HAP-1 (cell line): ENCODE measurements around the gene INPP5A.
A peak's percentile ranks its signal among the peaks of the same experiment; 100 is the strongest.
"Not testable (repeated sequence)": the region's sequence is repeated elsewhere in the genome, so short reads cannot be mapped to it uniquely, and the experiment has no call there.

ENCODE experiments used
- DNase-seq, 2 experiments: peaks; one replicate each; pipeline ENCODE4 v3.0.0-alpha.2; 2016 to 2020; ENCODE audit warnings: low spot score in 2 of 2
- H3K27me3 ChIP-seq: fragments of 250-450 bp; sonication (Bioruptor Pico); 2 replicates; pipeline ENCODE4 v1.5.1; 2020; ENCODE audit warnings: low read depth, mild to moderate bottlenecking, moderate library complexity
- H3K36me3 ChIP-seq: fragments of 250-450 bp; sonication (Bioruptor Pico); replicated peaks from 2 replicates; pipeline ENCODE4 v1.5.1; 2020; ENCODE audit warnings: mild to moderate bottlenecking
- H3K4me1 ChIP-seq: fragments of 250-450 bp; sonication (Bioruptor Pico); 2 replicates; pipeline ENCODE4 v1.5.1; 2020; ENCODE audit warnings: mild to moderate bottlenecking
- H3K4me3 ChIP-seq: fragments of 250-450 bp; sonication (Bioruptor Pico); 2 replicates; pipeline ENCODE4 v1.5.1; 2020; ENCODE audit warnings: mild to moderate bottlenecking, moderate library complexity
- H3K9me3 ChIP-seq: fragments of 250-450 bp; sonication (Bioruptor Pico); 2 replicates; pipeline ENCODE4 v1.5.1; 2020; ENCODE audit warnings: mild to moderate bottlenecking, moderate library complexity
- in situ Hi-C: fragments of 300-500 bp; cut with MboI; formaldehyde crosslinking; loops from 3 replicates; pipeline ENCODE4 v1.14.3; 2020; ENCODE audit warnings: low sequenced_read_pairs, inconsistent platforms, mixed read lengths

The INPP5A gene

GRCh38 chr10:132548106-132548823 lies 10.7 kb downstream of the INPP5A start:
- Histone ChIP-seq H3K4me3 (no peak overlapping the region), H3K36me3 (no peaks in the 10 kb centered on the region; the same call in 1 of the 2 replicates), H3K4me1 (no peaks in the 10 kb centered on the region), H3K9me3 (no peaks in the 10 kb centered on the region), H3K27me3 (no peaks in the 10 kb centered on the region)
- in situ Hi-C loops, result no loop called here
- no peak for DNase-seq

GRCh38 chr10:132548869-132549268 lies 11.3 kb downstream of the INPP5A start:
- Histone ChIP-seq H3K9me3 (no peaks in the 10 kb centered on the region), H3K36me3 (no peaks in the 10 kb centered on the region), H3K27me3 (no peaks in the 10 kb centered on the region), H3K4me3 (no peak overlapping the region), H3K4me1 (no peaks in the 10 kb centered on the region)
- DNase-seq, result peak in 1 of 2 experiments; percentile 4
- in situ Hi-C loops, result no loop called here

- no peaks in the 10 kb centered on the region for H3K4me1 ChIP-seq
These were observed 11.8 kb downstream of the INPP5A start for GRCh38 chr10:132549371-132549770.

GRCh38 chr10:132550366-132551092 lies 12.9 kb downstream of the INPP5A start:
- Histone ChIP-seq H3K27me3 (no peaks in the 10 kb centered on the region), H3K9me3 (no peaks in the 10 kb centered on the region), H3K4me3 (no peak overlapping the region), H3K4me1 (no peaks in the 10 kb centered on the region), H3K36me3 (no peaks in the 10 kb centered on the region)
- in situ Hi-C loops, result no loop called here
- DNase-seq, result peak in 1 of 2 experiments; percentile 3

More at GRCh38 chr10:132549371-132549770, 11.8 kb downstream of the INPP5A start:
- in situ Hi-C loops, result no loop called here
- no peaks in the 10 kb centered on the region for H3K9me3 ChIP-seq
- H3K4me3 ChIP-seq, result no peak overlapping the region
- no peaks in the 10 kb centered on the region for H3K27me3 ChIP-seq
- H3K36me3 ChIP-seq, result no peaks in the 10 kb centered on the region
- DNase-seq, result peak in 1 of 2 experiments; percentile 4

GRCh38 chr10:132551093-132551807 lies 13.7 kb downstream of the INPP5A start:
- H3K4me1 ChIP-seq, result no peaks in the 10 kb centered on the region
- in situ Hi-C loops, result no loop called here
- DNase-seq, result peak in 1 of 2 experiments; percentile 4
- H3K9me3 ChIP-seq, result no peaks in the 10 kb centered on the region
- H3K36me3 ChIP-seq, result no peaks in the 10 kb centered on the region
- H3K4me3 ChIP-seq, result no peak overlapping the region
- H3K27me3 ChIP-seq, result no peaks in the 10 kb centered on the region

- Histone ChIP-seq H3K9me3 (no peaks in the 10 kb centered on the region), H3K27me3 (no peaks in the 10 kb centered on the region), H3K36me3 (no peaks in the 10 kb centered on the region), H3K4me3 (no peak overlapping the region), H3K4me1 (no peaks in the 10 kb centered on the region)
- in situ Hi-C loops, result no loop called here
- no peak for DNase-seq
These were observed 14.2 kb downstream of the INPP5A start for GRCh38 chr10:132551808-132552130.

GRCh38 chr10:132552635-132553034 lies 15.0 kb downstream of the INPP5A start:
- H3K36me3 ChIP-seq, H3K4me1 ChIP-seq, DNase-seq, H3K9me3 ChIP-seq, in situ Hi-C loops, H3K4me3 ChIP-seq, H3K27me3 ChIP-seq: not testable (repeated sequence)

GRCh38 chr10:132553568-132553967 lies 16.0 kb downstream of the INPP5A start:
- H3K4me1 ChIP-seq, in situ Hi-C loops, H3K4me3 ChIP-seq, H3K36me3 ChIP-seq, DNase-seq, H3K9me3 ChIP-seq, H3K27me3 ChIP-seq: not testable (repeated sequence)

GRCh38 chr10:132554053-132554990 lies 16.7 kb downstream of the INPP5A start:
- in situ Hi-C loops, result no loop called here
- Histone ChIP-seq H3K36me3 (no peaks in the 10 kb centered on the region), H3K9me3 (no peaks in the 10 kb centered on the region), H3K27me3 (no peaks in the 10 kb centered on the region), H3K4me1 (no peaks in the 10 kb centered on the region), H3K4me3 (no peak overlapping the region)
- DNase-seq, result peak in 1 of 2 experiments; percentile 3

GRCh38 chr10:132554991-132555647 lies 17.5 kb downstream of the INPP5A start:
- H3K36me3 ChIP-seq, result no peaks in the 10 kb centered on the region
- DNase-seq, result no peak
- H3K9me3 ChIP-seq, result no peaks in the 10 kb centered on the region
- no peak overlapping the region for H3K4me3 ChIP-seq
- no peaks in the 10 kb centered on the region for H3K27me3 ChIP-seq
- in situ Hi-C loops, result no loop called here
- H3K4me1 ChIP-seq, result no peaks in the 10 kb centered on the region

GRCh38 chr10:132555648-132556575 lies 18.3 kb downstream of the INPP5A start:
- in situ Hi-C loops, result no loop called here
- Histone ChIP-seq H3K36me3 (no peaks in the 10 kb centered on the region), H3K4me3 (no peak overlapping the region), H3K27me3 (no peaks in the 10 kb centered on the region), H3K9me3 (no peaks in the 10 kb centered on the region), H3K4me1 (no peaks in the 10 kb centered on the region)
- no peak for DNase-seq

GRCh38 chr10:132556994-132557441 lies 19.4 kb downstream of the INPP5A start:
- in situ Hi-C loops, result no loop called here
- H3K4me1 ChIP-seq, result no peaks in the 10 kb centered on the region

More at GRCh38 chr10:132556994-132557441, 19.4 kb downstream of the INPP5A start:
- DNase-seq, result no peak
- no peaks in the 10 kb centered on the region for H3K9me3 ChIP-seq
- no peak overlapping the region for H3K4me3 ChIP-seq
- H3K36me3 ChIP-seq, result no peaks in the 10 kb centered on the region
- no peaks in the 10 kb centered on the region for H3K27me3 ChIP-seq
